ENCODE measurements around the gene TLR5. TPM values are rescaled to one million over a fixed set of nuclear protein-coding genes. Genes with fewer than 3 reads are reported as not detected.

Gene TLR5
- 0.05 to 0.45 TPM (median 0.18 TPM) in 4 of 5 replicates, not detected in the other for total RNA-seq (2022; extraction: Qiagen RNA extraction; ENCODE audit: low read depth)

GRCh38 chr1:223142795-223143536 lies at the start of gene TLR5:
TSS of gene TLR5 (minus strand) at chr1:223143248. CDS start at chr1:223113031, 30,217 bp downstream.

Other genes with a start within 250 kb of the TLR5 start
- 0.34 to 1.2 TPM (median 0.73 TPM) in 5 replicates for gene SUSD4, start 220.9 kb upstream of the TLR5 start, total RNA-seq (2022; extraction: Qiagen RNA extraction; ENCODE audit: low read depth)

Data from A549 treated with DMSO at 1 μM for 4 hours (cell line).